Measurements from ENCODE around the gene DNM1. TPM values are rescaled to one million over a fixed set of nuclear protein-coding genes. Genes with fewer than 3 reads are reported as not detected.

The DNM1 gene
- total RNA-seq: 10 to 100 TPM; 13.0 to 29.0 TPM

- WGBS, 2 donors: 1 to 4% methylated on average over 2 to 72 of the region's 72 CpGs
- peak; percentile 95 for ATAC-seq
- intact Hi-C loops (cut with DNase I): no loop called here
These were observed at the start of gene DNM1 for GRCh38 chr9:128203024-128203706. TSS of gene DNM1 (plus strand) at chr9:128203379. CDS start at chr9:128203471, 92 bp downstream.

GRCh38 chr9:128153947-128154695, 49.1 kb upstream of the DNM1 start:
- H3K27me3 ChIP-seq: no peaks in the 10 kb centered on the region
- H3K9me3 ChIP-seq: no peaks in the 10 kb centered on the region
- peaks cover 17% of the 10 kb centered on the region for H3K4me1 ChIP-seq
- ATAC-seq (no peak), DNase-seq (no peak)
- intact Hi-C loops (cut with DNase I): no loop called here
- no peaks in the 10 kb centered on the region for H3K36me3 ChIP-seq (replicated peaks in 1 of 2; ENCODE audit: insufficient read depth in 1 of 2, low read depth in 2 of 2)
- 88% methylated on average over 13 of the region's 13 CpGs; no CpG with 5 or more reads in 1 of the 2 donors for WGBS, 2 donors
- TF ChIP-seq CTCF (IDR thresholded peaks at IDR 0.05) (no peak), POLR2A (IDR thresholded peaks at IDR 0.05) (no peak)
- H3K27ac ChIP-seq: no peak overlapping the region
- H3K4me3 ChIP-seq: no peak overlapping the region

More at GRCh38 chr9:128203024-128203706, at the start of gene DNM1:
- H3K27ac ChIP-seq: peak within 1 kb of the TSS in 1 of 4 donors; percentile 17
- DNase-seq: peak; percentile 55 to 71 (median 62)
- H3K4me3 ChIP-seq: peak within 1 kb of the TSS; percentile 22 to 44
- H3K27me3 ChIP-seq: no peaks in the 10 kb centered on the region
- TF ChIP-seq POLR2A (IDR thresholded peaks at IDR 0.05) (peak in 2 of 3 donors; percentile 20 to 38), CTCF (IDR thresholded peaks at IDR 0.05) (peak; percentile 39 to 99 (median 98))
- H3K4me1 ChIP-seq: peaks cover 12% of the 10 kb centered on the region
- no peaks in the 10 kb centered on the region for H3K36me3 ChIP-seq (replicated peaks in 1 of 2; ENCODE audit: insufficient read depth in 1 of 2, low read depth in 2 of 2)
- H3K9me3 ChIP-seq: no peaks in the 10 kb centered on the region

GRCh38 chr9:128155736-128156500, 47.3 kb upstream of the DNM1 start:
- H3K27ac ChIP-seq: no peak overlapping the region
- H3K27me3 ChIP-seq: no peaks in the 10 kb centered on the region
- H3K4me1 ChIP-seq: peaks cover 12% of the 10 kb centered on the region
- DNase-seq (no peak), ATAC-seq (no peak)
- WGBS, 2 donors: 69 to 78% methylated on average over 7 of the region's 7 CpGs
- TF ChIP-seq POLR2A (IDR thresholded peaks at IDR 0.05) (no peak), CTCF (IDR thresholded peaks at IDR 0.05) (no peak)
- no peak overlapping the region for H3K4me3 ChIP-seq
- H3K9me3 ChIP-seq: no peaks in the 10 kb centered on the region
- intact Hi-C loops (cut with DNase I): no loop called here
- no peaks in the 10 kb centered on the region for H3K36me3 ChIP-seq (replicated peaks in 1 of 2; ENCODE audit: insufficient read depth in 1 of 2, low read depth in 2 of 2)

- H3K4me1 ChIP-seq: peaks cover 32% of the 10 kb centered on the region
- ATAC-seq (no peak), DNase-seq (no peak)
- 31 to 73% methylated on average over 8 to 11 of the region's 11 CpGs for WGBS, 2 donors
- H3K4me3 ChIP-seq: no peak overlapping the region
- peaks cover 0 to 4% of the 10 kb centered on the region in 2 donors for H3K36me3 ChIP-seq (replicated peaks in 1 of 2; ENCODE audit: insufficient read depth in 1 of 2, low read depth in 2 of 2)
- intact Hi-C loops (cut with DNase I): no loop called here
- no peak for TF ChIP-seq POLR2A (IDR thresholded peaks at IDR 0.05)
- TF ChIP-seq CTCF (IDR thresholded peaks at IDR 0.05): no peak
- H3K9me3 ChIP-seq: no peaks in the 10 kb centered on the region
- H3K27me3 ChIP-seq: no peaks in the 10 kb centered on the region
- peak overlapping the region in 3 of 4 donors; percentile 22 to 80 (median 77) for H3K27ac ChIP-seq
These were observed 43.7 kb upstream of the DNM1 start for GRCh38 chr9:128159522-128159783.
